Neural cell (in vitro differentiated cells): ENCODE data around the gene ABCG5. TPM values are rescaled to one million over a fixed set of nuclear protein-coding genes. Genes with fewer than 3 reads are reported as not detected.

Experiments
- H2AFZ ChIP-seq: fragments of 200-600, 300-800 bp; sonication (generic), shearing (Covaris generic); 2 replicates; pipeline ENCODE4 v1.6.0; 2014; ENCODE audit warnings: low read depth, mild to moderate bottlenecking, antibody characterized with exemption, low read length, moderate library complexity
- H3F3A ChIP-seq: fragments of 200-600 bp; shearing (Covaris generic); 2 replicates; pipeline ENCODE4 v1.6.1; 2016; ENCODE audit warnings: mild to moderate bottlenecking, moderate library complexity, mixed read lengths, antibody characterized with exemption, low read length; ENCODE audit not compliant: insufficient read depth, poor library complexity, severe bottlenecking
- H3K27ac ChIP-seq: fragments of 200-600, 300-800 bp; sonication (generic), shearing (Covaris generic); 2 replicates; pipeline ENCODE4 v1.5.1; 2014; ENCODE audit warnings: mild to moderate bottlenecking, low read length, moderate library complexity
- H3K27me3 ChIP-seq: fragments of 300-800, 200-600 bp; sonication (generic), shearing (Covaris generic); 2 replicates; pipeline ENCODE4 v1.6.0; 2014; ENCODE audit warnings: mild to moderate bottlenecking, low read depth, low read length, moderate library complexity; ENCODE audit not compliant: insufficient read depth
- H3K36me3 ChIP-seq: fragments of 300-800, 200-600 bp; sonication (generic), shearing (Covaris generic); 2 replicates; pipeline ENCODE4 v1.5.1; 2014; ENCODE audit warnings: mild to moderate bottlenecking, antibody characterized with exemption, low read length, moderate library complexity; ENCODE audit not compliant: insufficient read depth
- H3K4me2 ChIP-seq: fragments of 300-800, 200-600 bp; sonication (generic), shearing (Covaris generic); 2 replicates; pipeline ENCODE4 v1.6.0; 2014; ENCODE audit warnings: mild to moderate bottlenecking, low read length
- H3K4me3 ChIP-seq: fragments of 300-800, 200-600 bp; sonication (generic), shearing (Covaris generic); 2 replicates; pipeline ENCODE4 v1.5.1; 2014; ENCODE audit warnings: mild to moderate bottlenecking, low read length, moderate library complexity
- H3K79me2 ChIP-seq: fragments of 200-600 bp; shearing (Covaris generic); replicated peaks from 2 replicates; pipeline ENCODE4 v1.6.0; 2014; ENCODE audit warnings: mild to moderate bottlenecking, low read length, moderate library complexity; ENCODE audit not compliant: insufficient read depth
- H3K9ac ChIP-seq: fragments of 300-800, 200-600 bp; sonication (generic), shearing (Covaris generic); 2 replicates; pipeline ENCODE4 v1.6.1; 2016; ENCODE audit warnings: mild to moderate bottlenecking, low read length, mixed read lengths
- H3K9me2 ChIP-seq: fragments of 200-600 bp; shearing (Covaris generic); 2 replicates; pipeline ENCODE4 v1.6.1; 2016; ENCODE audit warnings: mild to moderate bottlenecking, low read length, mixed read lengths; ENCODE audit not compliant: insufficient read depth
- H3K9me3 ChIP-seq: fragments of 200-600, 300-800 bp; sonication (generic), shearing (Covaris generic); 2 replicates; pipeline ENCODE4 v1.6.1; 2016; ENCODE audit warnings: mild to moderate bottlenecking, mixed run types, low read length, moderate library complexity, mixed read lengths
- H4K20me1 ChIP-seq: fragments of 200-600 bp; shearing (Covaris generic); 2 replicates; pipeline ENCODE4 v1.6.1; 2016; ENCODE audit warnings: mild to moderate bottlenecking, mixed run types; ENCODE audit not compliant: insufficient read depth
- CTCF ChIP-seq: fragments of 450-650 bp; IDR thresholded peaks from 2 replicates; pipeline ENCODE4 v1.5.1; 2014; ENCODE audit warnings: antibody characterized with exemption, mild to moderate bottlenecking, moderate library complexity; ENCODE audit not compliant: poor library complexity, severe bottlenecking
- EP300 ChIP-seq: fragments of 450-650 bp; conservative IDR thresholded peaks from 2 replicates; pipeline ENCODE4 v1.6.1; 2014; ENCODE audit warnings: antibody characterized with exemption, mild to moderate bottlenecking, moderate library complexity; ENCODE audit not compliant: poor library complexity, severe bottlenecking
- EZH2 ChIP-seq: fragments of 200-600, 300-800 bp; shearing (Covaris generic), sonication (generic); IDR thresholded peaks from 2 replicates; pipeline ENCODE4 v1.6.1; 2014; ENCODE audit warnings: antibody characterized with exemption, low read length, borderline replicate concordance, mild to moderate bottlenecking; ENCODE audit not compliant: insufficient read depth, poor library complexity, severe bottlenecking
- MXI1 ChIP-seq: fragments of 450-650 bp; conservative IDR thresholded peaks from 2 replicates; pipeline ENCODE4 v1.6.1; 2014; ENCODE audit warnings: antibody characterized with exemption, mild to moderate bottlenecking; ENCODE audit not compliant: poor library complexity, severe bottlenecking
- POLR2AphosphoS5 ChIP-seq: IDR thresholded peaks from 2 replicates; pipeline ENCODE4 v1.6.1; 2012
- RAD21 ChIP-seq: fragments of 450-650 bp; conservative IDR thresholded peaks from 2 replicates; pipeline ENCODE4 v1.6.1; 2014; ENCODE audit warnings: antibody characterized with exemption, mild to moderate bottlenecking, moderate library complexity
- REST ChIP-seq: IDR thresholded peaks from 2 replicates; pipeline ENCODE4 v1.6.1; 2012; ENCODE audit warnings: borderline replicate concordance
- SMC3 ChIP-seq: fragments of 450-650 bp; conservative IDR thresholded peaks from 2 replicates; pipeline ENCODE4 v1.6.1; 2014; ENCODE audit warnings: antibody characterized with exemption, mild to moderate bottlenecking, moderate library complexity; ENCODE audit not compliant: poor library complexity
- TAF1 ChIP-seq: IDR thresholded peaks from 2 replicates; pipeline ENCODE4 v1.6.1; 2012; ENCODE audit warnings: low read depth
- polyA plus RNA-seq: library from polyadenylated mRNA; depleted of rRNA; stranded (reverse); fragments of >200 nt; gene quantifications from 2 replicates; pipeline ENCODE4 v1.2.3, GENCODE V29; 2014

The ABCG5 gene
- polyA plus RNA-seq, 1 donor from 2014 or later, result not detected

GRCh38 chr2:43810888-43811287 is 27.8 kb downstream of the ABCG5 start:
- no peaks in the 10 kb centered on the region for H3K36me3 ChIP-seq
- H3K4me3 ChIP-seq, result peak overlapping the region; percentile 19
- no peaks in the 10 kb centered on the region for H3F3A ChIP-seq
- TF ChIP-seq SMC3 (no peak), POLR2AphosphoS5 (peak; percentile 71), EP300 (peak; percentile 88)
- no peaks in the 10 kb centered on the region for H3K9me3 ChIP-seq
- H3K27me3 ChIP-seq, result no peaks in the 10 kb centered on the region
- no peak overlapping the region for H2AFZ ChIP-seq
- no peaks in the 10 kb centered on the region for H4K20me1 ChIP-seq
- H3K9ac ChIP-seq, result no peak overlapping the region
- H3K27ac ChIP-seq, result no peak overlapping the region
- H3K4me2 ChIP-seq, result no peak overlapping the region
- H3K79me2 ChIP-seq, result no peaks in the 10 kb centered on the region
- H3K9me2 ChIP-seq, result no peaks in the 10 kb centered on the region

GRCh38 chr2:43810452-43810851 is 28.2 kb downstream of the ABCG5 start:
- Histone ChIP-seq H3K79me2 (no peaks in the 10 kb centered on the region), H3F3A (no peaks in the 10 kb centered on the region), H3K4me2 (no peak overlapping the region), H3K9ac (no peak overlapping the region), H2AFZ (no peak overlapping the region), H3K36me3 (no peaks in the 10 kb centered on the region), H3K27me3 (no peaks in the 10 kb centered on the region), H3K9me3 (no peaks in the 10 kb centered on the region), H4K20me1 (no peaks in the 10 kb centered on the region), H3K9me2 (no peaks in the 10 kb centered on the region), H3K4me3 (peak overlapping the region; percentile 19), H3K27ac (no peak overlapping the region)
- TF ChIP-seq EZH2 (no peak), EP300 (no peak)

- Histone ChIP-seq H3K36me3 (no peaks in the 10 kb centered on the region), H3K79me2 (no peaks in the 10 kb centered on the region)
- TF ChIP-seq REST (no peak), CTCF (no peak), SMC3 (no peak), POLR2AphosphoS5 (no peak), TAF1 (no peak), EP300 (no peak), MXI1 (no peak), EZH2 (no peak), RAD21 (no peak)
Observed at GRCh38 chr2:43806719-43807031, 32.0 kb downstream of the ABCG5 start.

More at GRCh38 chr2:43806719-43807031, 32.0 kb downstream of the ABCG5 start:
- Histone ChIP-seq H3K4me2 (no peak overlapping the region), H3K27me3 (no peaks in the 10 kb centered on the region), H3K27ac (no peak overlapping the region), H3K9ac (no peak overlapping the region), H3K4me3 (no peak overlapping the region), H2AFZ (no peak overlapping the region), H3F3A (no peaks in the 10 kb centered on the region), H3K9me3 (no peaks in the 10 kb centered on the region), H4K20me1 (no peaks in the 10 kb centered on the region), H3K9me2 (no peaks in the 10 kb centered on the region)
